Measurements from ENCODE around the gene CYP4Z1.
A peak's percentile ranks its signal among the peaks of the same experiment; 100 is the strongest.
"Not testable (repeated sequence)": the region's sequence is repeated elsewhere in the genome, so short reads cannot be mapped to it uniquely, and the experiment has no call there.

CYP4Z1 gene

DNA sequence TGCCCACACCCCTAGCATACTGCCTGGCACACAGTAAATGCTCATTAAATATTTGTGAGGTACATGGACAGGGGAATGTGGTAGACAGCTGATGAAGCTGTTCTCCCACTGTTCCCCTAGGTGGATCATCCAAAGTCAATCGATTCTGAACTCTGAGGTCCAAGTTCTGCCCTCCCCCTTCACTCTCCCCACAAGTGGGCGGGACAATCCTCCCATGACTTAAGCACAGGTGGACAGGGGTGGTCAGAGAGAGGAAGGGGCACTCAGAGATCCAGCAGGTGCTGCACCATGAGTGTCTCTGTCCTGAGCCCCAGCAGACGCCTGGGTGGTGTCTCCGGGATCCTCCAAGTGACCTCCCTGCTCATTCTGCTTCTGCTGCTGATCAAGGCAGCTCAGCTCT is 70.2 kb downstream of the CYP4Z1 start, which contains the start of gene CYP4A22:
CYP4A22 (plus strand) TSS at position 244 of the 400 bp plus-strand sequence; CDS start at position 289, 45 bp downstream.
- ChIA-PET CTCF (no interaction called here), POLR2A (no interaction called here)
- TF ChIP-seq, protein P1, sequence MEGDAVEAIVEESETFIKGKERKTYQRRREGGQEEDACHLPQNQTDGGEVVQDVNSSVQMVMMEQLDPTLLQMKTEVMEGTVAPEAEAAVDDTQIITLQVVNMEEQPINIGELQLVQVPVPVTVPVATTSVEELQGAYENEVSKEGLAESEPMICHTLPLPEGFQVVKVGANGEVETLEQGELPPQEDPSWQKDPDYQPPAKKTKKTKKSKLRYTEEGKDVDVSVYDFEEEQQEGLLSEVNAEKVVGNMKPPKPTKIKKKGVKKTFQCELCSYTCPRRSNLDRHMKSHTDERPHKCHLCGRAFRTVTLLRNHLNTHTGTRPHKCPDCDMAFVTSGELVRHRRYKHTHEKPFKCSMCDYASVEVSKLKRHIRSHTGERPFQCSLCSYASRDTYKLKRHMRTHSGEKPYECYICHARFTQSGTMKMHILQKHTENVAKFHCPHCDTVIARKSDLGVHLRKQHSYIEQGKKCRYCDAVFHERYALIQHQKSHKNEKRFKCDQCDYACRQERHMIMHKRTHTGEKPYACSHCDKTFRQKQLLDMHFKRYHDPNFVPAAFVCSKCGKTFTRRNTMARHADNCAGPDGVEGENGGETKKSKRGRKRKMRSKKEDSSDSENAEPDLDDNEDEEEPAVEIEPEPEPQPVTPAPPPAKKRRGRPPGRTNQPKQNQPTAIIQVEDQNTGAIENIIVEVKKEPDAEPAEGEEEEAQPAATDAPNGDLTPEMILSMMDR (IDR thresholded peaks at IDR 0.05; ENCODE audit: control extremely low read depth, extremely low read depth, low read depth, missing control alignments) = no peak
- DNase-seq (ENCODE audit: extremely low spot score) = no peak

DNA sequence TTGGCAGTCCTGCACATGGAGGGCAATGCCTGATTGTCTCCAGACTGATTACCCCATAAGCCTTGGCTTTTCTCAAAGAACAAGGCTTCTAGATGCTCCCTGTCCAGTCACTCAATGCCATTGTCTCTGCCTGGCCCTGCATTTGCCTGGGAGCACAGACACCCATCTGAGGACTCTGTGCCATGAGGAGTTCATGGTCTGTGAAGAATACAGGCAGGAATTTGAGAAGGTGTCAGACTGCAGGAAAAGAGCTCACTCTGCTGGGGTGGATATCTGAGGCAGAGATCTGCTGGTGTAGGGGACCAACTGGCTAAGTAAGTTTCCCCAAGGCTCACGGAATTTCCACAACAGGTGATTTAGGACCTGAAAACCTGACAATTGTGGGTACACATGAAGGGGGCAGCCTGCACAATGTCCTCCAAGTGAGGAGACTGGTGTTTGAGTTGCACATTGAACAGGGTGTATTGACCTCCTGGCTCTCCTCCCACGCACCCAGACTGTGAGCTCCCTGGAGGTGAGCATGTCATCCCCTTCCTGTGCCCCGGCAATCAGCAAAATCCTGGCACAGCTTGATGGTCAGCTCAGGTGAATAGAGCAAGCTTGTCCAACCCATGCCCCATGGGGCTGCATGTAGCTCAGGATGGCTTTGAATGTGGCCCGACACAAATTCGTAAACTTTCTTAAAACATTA is 71.0 kb downstream of the CYP4Z1 start:
- DNase-seq (ENCODE audit: extremely low spot score) = no peak
- TF ChIP-seq, protein P1 (IDR thresholded peaks at IDR 0.05; ENCODE audit: control extremely low read depth, extremely low read depth, low read depth, missing control alignments) = no peak
- CTCF ChIA-PET = interaction anchor here (1.0 kb wide), 1 partner anchor 37 kb away, joined by 3 read pairs; no protein-coding TSS in a partner anchor
- POLR2A ChIA-PET = interaction anchor here (0.6 kb wide), 1 partner anchor 27 kb away, joined by 6 read pairs; no protein-coding TSS in a partner anchor

DNA sequence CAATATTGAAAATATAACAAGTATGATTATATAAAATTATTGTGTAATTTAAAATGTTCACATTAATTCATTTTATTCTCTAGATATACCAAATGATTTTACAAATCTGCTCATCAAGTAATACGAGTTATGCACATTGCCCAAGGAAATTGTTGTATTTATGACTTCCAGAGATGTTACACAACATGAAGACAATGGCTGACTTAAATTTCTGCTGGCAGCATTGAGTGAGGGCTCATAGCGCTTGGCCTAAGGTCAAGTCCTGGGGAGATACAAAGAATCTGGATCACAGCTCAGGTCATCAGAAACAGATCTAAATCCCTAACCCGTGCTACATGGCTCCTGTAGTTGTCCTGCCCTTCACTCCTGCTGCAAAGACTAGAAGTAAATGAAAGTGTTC is 73.3 kb downstream of the CYP4Z1 start:
- DNase-seq (ENCODE audit: extremely low spot score); POLR2A ChIA-PET: not testable (repeated sequence)
- CTCF ChIA-PET = interaction anchor here (1.3 kb wide), 1 partner anchor 39 kb away, joined by 3 read pairs; no protein-coding TSS in a partner anchor

DNA sequence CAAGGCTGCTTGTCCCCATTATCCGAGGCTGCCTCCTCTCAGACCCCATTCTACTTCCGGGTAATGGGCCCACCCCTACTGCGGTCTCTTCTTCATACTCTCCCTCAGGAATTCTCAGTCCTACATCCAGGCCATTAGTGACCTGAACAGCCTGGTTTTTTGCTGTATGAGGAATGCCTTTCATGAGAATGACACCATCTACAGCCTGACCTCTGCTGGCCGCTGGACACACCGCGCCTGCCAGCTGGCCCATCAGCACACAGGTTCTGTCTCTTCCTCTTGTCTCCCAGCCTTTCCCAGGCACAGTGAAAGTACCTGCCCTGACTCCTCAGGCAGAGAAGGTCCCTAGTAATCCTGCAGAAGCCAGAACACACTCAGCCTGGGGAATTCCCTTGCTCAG is 76.6 kb downstream of the CYP4Z1 start:
- TF ChIP-seq, protein P1 (IDR thresholded peaks at IDR 0.05; ENCODE audit: control extremely low read depth, extremely low read depth, low read depth, missing control alignments) = peak; percentile 30
- CTCF ChIA-PET; POLR2A ChIA-PET; DNase-seq (ENCODE audit: extremely low spot score): not testable (repeated sequence)

DNA sequence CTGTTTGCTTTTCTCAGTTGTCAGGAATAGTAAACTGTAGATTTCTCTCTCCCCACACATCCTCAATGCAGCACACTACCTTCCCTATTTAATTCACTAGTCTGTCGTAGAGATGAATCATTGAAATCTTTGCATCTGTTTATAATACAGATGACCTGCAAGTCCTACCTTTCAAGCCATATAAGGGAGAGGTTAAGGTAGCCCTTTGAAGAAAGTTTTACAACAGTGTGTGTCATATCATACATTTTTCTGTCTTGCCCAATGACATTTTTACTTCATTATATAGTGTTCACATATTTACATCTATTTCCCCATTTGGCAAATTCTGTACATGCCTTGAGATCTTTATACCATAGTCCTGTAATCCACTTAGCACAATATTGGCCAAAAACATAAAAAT is 79.5 kb downstream of the CYP4Z1 start:
- CTCF ChIA-PET; POLR2A ChIA-PET; DNase-seq (ENCODE audit: extremely low spot score): not testable (repeated sequence)

DNA sequence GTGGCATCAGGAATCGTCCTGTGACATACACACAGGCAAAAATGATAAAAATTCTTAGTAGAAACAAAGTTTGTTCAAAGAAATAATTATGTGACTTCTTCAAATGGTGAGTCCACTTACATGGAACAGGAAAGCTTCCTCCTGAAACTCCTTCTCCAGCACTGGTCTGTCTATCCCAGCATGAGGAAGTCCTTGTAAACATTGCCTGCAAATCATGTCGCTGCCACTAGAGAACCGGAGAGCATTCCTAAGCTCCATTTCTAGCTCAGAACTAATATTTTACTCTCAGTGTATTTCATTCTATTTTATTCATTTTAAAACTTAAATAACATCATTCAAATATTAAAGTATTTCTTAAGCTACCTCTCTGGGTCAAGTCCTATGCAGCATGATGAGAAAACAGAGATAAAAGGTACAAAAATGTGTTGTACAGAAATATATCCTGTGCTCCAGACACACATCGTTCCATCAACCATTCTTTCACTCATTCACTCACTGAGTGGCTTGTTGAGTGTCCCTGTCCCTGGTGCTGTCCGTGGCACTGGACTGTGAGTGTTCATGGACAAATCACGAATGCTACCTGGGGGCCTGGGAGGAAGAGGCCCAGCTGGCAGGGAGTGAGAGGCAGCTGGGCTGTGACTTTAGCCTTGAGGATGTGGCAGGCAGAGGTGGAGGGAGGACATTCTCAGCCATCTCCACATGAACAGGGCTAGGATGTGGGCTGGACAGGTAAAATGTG is 80.2 kb downstream of the CYP4Z1 start:
- CTCF ChIA-PET = no interaction called here
- POLR2A ChIA-PET = no interaction called here
- TF ChIP-seq, protein P1 (IDR thresholded peaks at IDR 0.05; ENCODE audit: control extremely low read depth, extremely low read depth, low read depth, missing control alignments) = no peak
- DNase-seq (ENCODE audit: extremely low spot score) = no peak

DNA sequence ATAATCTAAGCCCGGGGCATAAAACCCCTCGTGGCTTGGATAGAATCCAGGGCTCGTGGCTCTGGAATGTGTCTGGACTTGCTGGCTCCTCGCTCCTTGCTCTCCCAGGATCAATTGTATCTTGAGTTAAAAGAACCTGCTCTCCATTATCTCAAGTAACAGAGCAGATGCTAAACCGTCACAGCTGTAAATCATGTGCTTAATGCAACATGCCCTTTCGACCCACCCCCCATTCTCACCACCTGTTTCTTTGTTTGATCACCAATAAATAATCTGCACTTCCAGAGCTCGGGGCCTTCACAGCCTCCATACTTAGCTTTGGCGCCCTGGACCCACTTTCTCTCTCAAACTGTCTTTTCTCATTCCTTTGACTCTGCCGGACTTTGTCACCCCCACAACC is 82.1 kb downstream of the CYP4Z1 start:
- POLR2A ChIA-PET; DNase-seq (ENCODE audit: extremely low spot score): not testable (repeated sequence)
- CTCF ChIA-PET = interaction anchor here (1.0 kb wide), 1 partner anchor 30 kb away, joined by 3 read pairs; no protein-coding TSS in a partner anchor

DNA sequence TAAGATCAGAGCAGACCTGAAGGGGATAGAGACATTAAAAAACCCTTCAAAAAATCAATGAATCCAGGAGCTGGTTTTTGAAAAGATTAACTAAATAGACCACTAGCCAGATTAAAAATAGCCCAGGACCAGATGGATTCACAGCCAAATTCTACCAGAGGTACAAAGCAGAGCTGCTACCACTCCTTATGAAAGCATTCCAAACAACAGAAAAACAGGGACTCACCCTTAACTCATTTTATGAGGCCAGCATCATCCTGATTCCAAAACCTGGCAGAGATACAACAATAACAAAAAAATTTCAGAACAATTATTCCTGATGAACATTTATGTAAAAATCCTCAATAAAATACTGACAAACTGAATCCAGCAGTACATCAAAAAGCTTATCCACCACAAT is 89.4 kb downstream of the CYP4Z1 start:
- POLR2A ChIA-PET; DNase-seq (ENCODE audit: extremely low spot score): not testable (repeated sequence)
- CTCF ChIA-PET = interaction anchor here (1.3 to 1.5 kb wide), 2 partner anchors 19 to 106 kb away, joined by 3 to 4 read pairs; no protein-coding TSS in a partner anchor

DNA sequence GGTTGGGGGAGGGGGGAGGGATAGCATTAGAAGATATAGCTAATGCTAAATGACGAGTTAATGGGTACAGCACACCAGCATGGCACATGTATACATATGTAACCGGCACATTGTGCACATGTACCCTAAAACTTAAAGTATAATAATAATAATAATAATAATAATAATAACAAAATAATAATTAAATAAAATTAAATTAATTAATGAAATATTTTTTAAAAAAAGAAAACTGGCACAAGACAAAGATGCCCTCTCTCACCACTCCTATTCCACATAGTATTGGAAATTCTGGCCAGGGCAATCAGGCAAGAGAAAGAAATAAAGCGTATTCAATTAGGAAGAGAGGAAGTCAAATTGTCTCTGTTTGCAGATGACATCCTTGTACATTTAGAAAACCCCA is 90.9 kb downstream of the CYP4Z1 start:
- CTCF ChIA-PET; POLR2A ChIA-PET; DNase-seq (ENCODE audit: extremely low spot score): not testable (repeated sequence)

Data from GM10248 (cell line).